Neural progenitor cell (in vitro differentiated cells): Measurements from ENCODE around the gene GAS2L1.

Experiments used
- CTCF ChIP-seq: fragments of 200-600 bp; sonication (generic); IDR thresholded peaks from 2 replicates; pipeline ENCODE4 v1.5.1; 2017; ENCODE audit warnings: antibody characterized with exemption, mild to moderate bottlenecking
- EZH2phosphoT487 ChIP-seq: fragments of 200-600 bp; sonication (generic); IDR thresholded peaks from 2 replicates; pipeline ENCODE4 v1.6.1; 2017; ENCODE audit warnings: antibody characterized with exemption

GRCh38 chr22:29275819-29276565, 30.5 kb upstream of the GAS2L1 start:
- TF ChIP-seq CTCF (no peak), EZH2phosphoT487 (no peak)
